Activated T-cell treated with anti-CD3 and anti-CD28 coated beads, Interleukin-2, amount 50 U/mL, for 24 hours (primary cell): ENCODE measurements around the gene CCDC197.

Source experiments
- DNase-seq: peaks from one replicate; pipeline ENCODE4 v3.0.0-alpha.2; 2020
- H3K27ac Mint-ChIP-seq: 2 replicates; pipeline ENCODE4 v1.8.0; 2020; ENCODE audit warnings: mild to moderate bottlenecking, mixed read lengths
- H3K27me3 Mint-ChIP-seq: 2 replicates; pipeline ENCODE4 v1.8.0; 2020; ENCODE audit warnings: mixed read lengths
- H3K36me3 Mint-ChIP-seq: 2 replicates; pipeline ENCODE4 v1.8.0; 2020; ENCODE audit warnings: low read depth, mixed read lengths
- H3K4me1 Mint-ChIP-seq: 2 replicates; pipeline ENCODE4 v1.8.0; 2020; ENCODE audit warnings: low read depth, mixed read lengths
- H3K4me3 Mint-ChIP-seq: 2 replicates; pipeline ENCODE4 v1.8.0; 2020; ENCODE audit warnings: mild to moderate bottlenecking, moderate library complexity, mixed read lengths
- H3K9me3 Mint-ChIP-seq: 2 replicates; pipeline ENCODE4 v1.8.0; 2020; ENCODE audit warnings: mixed read lengths

The CCDC197 gene

DNA sequence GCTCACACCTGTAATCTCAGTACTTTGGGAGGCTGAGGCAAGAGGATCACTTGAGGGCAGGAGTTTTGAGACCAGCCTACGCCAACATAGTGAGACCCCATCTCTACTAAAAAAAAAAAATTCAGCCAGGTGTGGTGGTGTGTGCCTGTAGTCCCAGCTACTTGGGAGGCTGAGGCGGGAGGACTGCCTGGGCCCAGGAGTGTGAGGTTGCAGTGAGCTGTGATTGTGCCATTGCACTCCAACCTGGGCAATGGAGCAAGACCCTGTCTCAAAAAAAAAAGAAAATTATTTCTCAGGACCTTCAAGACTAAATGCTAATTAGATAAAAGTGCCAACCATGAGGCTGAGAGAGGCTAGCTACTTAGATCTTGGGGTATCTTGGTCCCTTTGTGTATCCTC lies 52.5 kb downstream of the CCDC197 start:
- peaks cover 16% of the 10 kb centered on the region for H3K4me1 Mint-ChIP-seq
- no peaks in the 10 kb centered on the region for H3K9me3 Mint-ChIP-seq
- no peaks in the 10 kb centered on the region for H3K27me3 Mint-ChIP-seq
- peaks cover 95% of the 10 kb centered on the region for H3K36me3 Mint-ChIP-seq
- H3K27ac Mint-ChIP-seq = no peak overlapping the region
- DNase-seq = no peak
- no peak overlapping the region for H3K4me3 Mint-ChIP-seq

DNA sequence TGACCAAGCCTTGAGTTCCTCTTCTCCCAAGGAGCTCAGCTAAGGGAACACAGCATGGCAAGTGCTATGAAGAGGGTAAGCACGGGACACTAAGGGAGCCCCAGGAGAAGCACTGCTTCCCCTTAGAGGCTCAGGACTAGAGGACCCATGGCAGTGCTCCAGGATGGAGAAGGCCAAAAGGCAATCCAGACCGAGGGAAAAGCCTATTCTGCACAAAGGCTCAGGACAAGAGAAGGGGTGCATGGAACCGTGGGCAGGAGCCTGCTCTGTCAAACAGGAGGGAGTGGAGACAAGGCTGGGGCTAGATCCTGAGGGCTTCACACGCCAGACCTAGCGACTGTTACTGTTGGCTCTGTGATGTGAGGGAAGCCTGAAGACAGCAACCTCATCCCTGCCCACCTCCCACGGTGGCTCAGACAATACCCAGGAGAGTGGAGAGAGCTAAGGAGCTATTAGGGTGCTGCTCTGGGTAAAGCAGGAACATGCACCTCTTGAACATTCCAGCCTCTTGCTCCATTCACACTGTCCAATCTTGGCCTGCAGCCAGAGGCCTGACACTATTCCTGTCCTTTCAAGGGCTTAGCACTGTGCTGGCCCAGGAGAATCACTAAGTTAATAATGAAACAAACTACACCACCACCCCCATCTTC lies 53.3 kb downstream of the CCDC197 start:
- Mint-ChIP-seq H3K9me3 (no peaks in the 10 kb centered on the region), H3K27ac (peak overlapping the region; percentile 42), H3K4me3 (no peak overlapping the region), H3K4me1 (peaks cover 16% of the 10 kb centered on the region), H3K27me3 (no peaks in the 10 kb centered on the region), H3K36me3 (peaks cover 95% of the 10 kb centered on the region)
- DNase-seq = no peak

DNA sequence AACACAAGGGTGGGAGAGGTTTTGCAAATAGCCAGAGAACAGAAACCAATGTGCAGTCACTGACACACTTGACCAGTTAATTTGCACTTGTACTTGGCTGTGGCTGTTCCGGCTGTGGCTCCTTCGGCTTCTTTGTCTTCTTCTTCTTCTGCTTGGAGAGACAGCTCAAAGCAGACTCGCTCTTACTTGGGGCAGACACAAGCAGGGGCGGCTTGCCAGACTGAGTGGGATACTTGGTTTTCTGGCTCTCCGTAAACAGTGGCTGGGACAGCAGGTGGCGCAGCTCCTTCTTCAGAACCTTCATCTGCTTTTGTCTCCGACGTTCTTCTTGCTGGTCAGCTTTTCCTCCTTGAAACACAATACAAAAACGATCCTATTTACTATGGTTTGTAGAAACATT lies 54.0 kb downstream of the CCDC197 start:
- DNase-seq = no peak
- H3K4me3 Mint-ChIP-seq = no peak overlapping the region
- H3K9me3 Mint-ChIP-seq = no peaks in the 10 kb centered on the region
- H3K27ac Mint-ChIP-seq = peak overlapping the region; percentile 3
- peaks cover 20% of the 10 kb centered on the region for H3K4me1 Mint-ChIP-seq
- peaks cover 95% of the 10 kb centered on the region for H3K36me3 Mint-ChIP-seq
- H3K27me3 Mint-ChIP-seq = no peaks in the 10 kb centered on the region

DNA sequence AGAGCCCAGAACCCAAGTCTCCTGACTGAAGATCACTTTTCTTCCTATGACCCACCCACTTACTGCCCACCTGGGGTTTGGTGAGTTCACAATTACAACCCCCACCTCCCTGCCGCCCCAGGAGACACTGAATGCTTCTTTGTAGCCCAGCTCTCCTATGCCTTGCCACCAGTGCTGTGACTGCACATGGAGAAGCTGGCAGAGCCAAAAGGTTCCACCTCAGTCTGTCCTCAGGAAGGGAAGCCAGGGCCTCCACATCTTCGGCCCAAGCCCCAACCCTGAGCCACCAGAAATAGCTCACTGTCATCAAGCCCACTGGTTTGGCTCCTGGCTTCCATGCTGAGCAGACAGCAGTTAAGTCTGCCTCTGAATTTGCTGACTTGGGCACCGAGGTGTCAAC lies 54.7 kb downstream of the CCDC197 start:
- H3K4me1 Mint-ChIP-seq = peaks cover 26% of the 10 kb centered on the region
- no peak overlapping the region for H3K4me3 Mint-ChIP-seq
- H3K9me3 Mint-ChIP-seq = no peaks in the 10 kb centered on the region
- peaks cover 95% of the 10 kb centered on the region for H3K36me3 Mint-ChIP-seq
- no peaks in the 10 kb centered on the region for H3K27me3 Mint-ChIP-seq
- peak overlapping the region; percentile 77 for H3K27ac Mint-ChIP-seq
- no peak for DNase-seq

DNA sequence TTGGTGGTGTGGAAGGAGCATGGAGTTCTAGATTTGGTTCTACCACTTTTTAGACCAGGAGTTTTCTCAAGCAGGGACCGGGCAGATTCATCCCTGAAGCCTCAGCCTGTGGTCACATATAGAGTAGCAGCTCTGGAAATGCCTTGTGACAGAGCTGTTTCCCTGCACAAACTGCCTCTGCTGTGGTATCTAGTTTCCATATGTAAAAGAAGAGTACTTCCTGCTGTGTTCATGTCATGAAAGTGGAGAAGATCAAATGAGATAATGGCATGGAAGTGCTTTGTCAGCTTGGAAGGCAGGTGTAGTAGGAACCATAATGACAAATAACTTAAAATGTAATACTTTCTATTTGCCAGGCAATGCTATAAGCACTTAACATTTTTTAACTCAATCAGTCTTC lies 55.1 kb downstream of the CCDC197 start:
- no peak overlapping the region for H3K4me3 Mint-ChIP-seq

DNA sequence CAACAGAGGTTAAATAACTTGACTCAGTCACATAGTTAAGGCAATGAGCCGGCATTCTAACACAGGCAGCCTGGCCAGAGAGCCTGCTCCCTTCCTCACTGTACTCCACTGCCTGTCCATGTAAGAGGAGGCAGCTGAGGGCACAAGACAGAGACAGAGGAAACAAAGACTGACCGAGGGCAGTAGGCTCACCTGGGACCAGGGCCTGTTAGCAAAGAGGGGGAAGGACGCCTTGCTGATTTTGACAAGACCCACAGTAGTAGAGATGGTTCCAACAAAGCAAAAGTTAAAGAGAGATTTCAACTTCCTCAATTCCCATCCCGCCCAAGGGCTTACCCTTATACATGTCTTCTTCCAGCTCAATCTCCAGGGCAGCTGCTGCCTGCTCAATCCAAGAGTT lies 55.6 kb downstream of the CCDC197 start:
- H3K9me3 Mint-ChIP-seq = no peaks in the 10 kb centered on the region
- H3K27ac Mint-ChIP-seq = peak overlapping the region; percentile 77
- DNase-seq = no peak
- H3K36me3 Mint-ChIP-seq = peaks cover 95% of the 10 kb centered on the region
- peaks cover 35% of the 10 kb centered on the region for H3K4me1 Mint-ChIP-seq
- H3K4me3 Mint-ChIP-seq = no peak overlapping the region
- H3K27me3 Mint-ChIP-seq = no peaks in the 10 kb centered on the region

More for the DNA sequence above, 55.1 kb downstream of the CCDC197 start:
- Mint-ChIP-seq H3K4me1 (peaks cover 30% of the 10 kb centered on the region), H3K27me3 (no peaks in the 10 kb centered on the region), H3K36me3 (peaks cover 95% of the 10 kb centered on the region), H3K9me3 (no peaks in the 10 kb centered on the region), H3K27ac (peak overlapping the region; percentile 77)
- no peak for DNase-seq

DNA sequence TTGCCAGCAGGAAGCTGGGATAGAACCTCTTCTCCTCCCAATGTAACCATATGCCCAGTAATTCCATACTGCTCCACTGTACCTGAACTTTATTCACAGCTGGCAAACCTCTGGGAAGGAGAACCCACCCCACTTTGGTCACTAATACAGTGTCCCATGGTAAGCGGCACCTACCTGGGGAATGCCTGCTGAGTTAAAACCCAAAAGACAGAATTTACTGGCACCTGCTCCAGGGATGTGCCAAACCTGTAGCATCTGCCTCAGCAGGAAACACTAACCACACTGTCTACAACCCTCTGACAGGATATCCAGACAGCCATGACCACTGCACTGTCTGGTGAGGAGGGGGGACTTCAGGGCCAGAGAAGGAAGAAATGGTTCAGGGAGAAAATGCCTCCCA lies 57.3 kb downstream of the CCDC197 start:
- Mint-ChIP-seq H3K36me3 (peaks cover 95% of the 10 kb centered on the region), H3K9me3 (no peaks in the 10 kb centered on the region), H3K27me3 (no peaks in the 10 kb centered on the region), H3K4me3 (no peak overlapping the region), H3K4me1 (peaks cover 52% of the 10 kb centered on the region), H3K27ac (peak overlapping the region; percentile 89)
- DNase-seq = no peak

DNA sequence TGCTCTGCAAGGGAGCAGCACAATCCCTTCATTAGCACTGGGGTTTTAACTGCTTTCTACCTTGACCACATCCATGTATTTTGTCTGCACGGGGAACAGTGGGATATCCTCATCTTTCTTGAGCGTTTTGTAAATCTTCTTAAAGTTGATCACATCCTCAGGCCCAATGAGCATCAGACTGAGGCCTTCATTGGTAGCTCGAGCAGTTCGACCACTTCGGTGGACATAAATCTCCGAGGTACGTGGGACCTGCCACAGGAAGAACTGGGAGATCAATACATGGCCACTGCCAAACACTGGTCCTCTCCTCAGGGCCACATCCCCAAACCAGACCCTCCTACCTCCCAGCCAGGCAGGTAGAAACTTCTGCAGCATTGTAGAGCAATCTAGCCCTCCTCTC lies 57.8 kb downstream of the CCDC197 start:
- H3K4me1 Mint-ChIP-seq = peaks cover 55% of the 10 kb centered on the region
- no peak for DNase-seq
- H3K9me3 Mint-ChIP-seq = no peaks in the 10 kb centered on the region
- peaks cover 95% of the 10 kb centered on the region for H3K36me3 Mint-ChIP-seq
- H3K4me3 Mint-ChIP-seq = no peak overlapping the region
- H3K27ac Mint-ChIP-seq = peak overlapping the region; percentile 89
- H3K27me3 Mint-ChIP-seq = no peaks in the 10 kb centered on the region

DNA sequence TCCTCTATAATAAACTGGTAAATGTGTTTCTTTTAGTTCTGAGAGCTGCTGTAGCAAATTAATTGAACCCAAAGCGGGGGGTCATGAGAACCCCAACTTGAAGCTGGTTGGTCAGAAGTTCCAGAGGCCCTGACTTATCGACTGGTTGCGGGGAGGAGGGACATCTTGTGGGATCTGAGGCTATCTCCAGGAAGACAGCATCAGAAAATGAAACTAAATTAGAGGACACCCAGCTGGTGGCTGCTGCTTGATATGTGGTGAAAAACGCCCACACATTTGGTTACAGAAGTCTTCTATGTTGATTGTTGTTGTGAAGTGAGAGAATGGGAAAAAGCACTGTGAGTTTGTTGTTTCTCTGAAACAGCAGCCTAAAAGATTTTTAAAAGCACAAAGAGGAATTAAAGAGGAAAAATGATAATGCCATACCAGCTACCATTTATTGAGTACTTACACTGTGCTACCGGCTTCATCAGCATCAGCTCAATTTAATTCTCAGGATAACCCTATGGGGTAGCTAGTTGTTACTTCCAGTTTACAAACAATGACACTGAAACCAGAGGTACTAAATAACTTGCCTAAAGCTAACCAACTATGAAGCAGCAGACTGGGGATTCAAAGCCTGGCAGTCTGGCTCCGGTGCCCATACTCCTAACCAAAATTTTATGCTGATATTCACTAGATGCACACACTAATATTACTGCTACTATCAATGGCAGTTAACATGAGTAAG lies 59.6 kb downstream of the CCDC197 start:
- Mint-ChIP-seq H3K27me3 (no peaks in the 10 kb centered on the region), H3K9me3 (no peaks in the 10 kb centered on the region), H3K36me3 (peaks cover 95% of the 10 kb centered on the region), H3K27ac (peak overlapping the region; percentile 89), H3K4me1 (peaks cover 72% of the 10 kb centered on the region), H3K4me3 (no peak overlapping the region)
- DNase-seq = no peak

DNA sequence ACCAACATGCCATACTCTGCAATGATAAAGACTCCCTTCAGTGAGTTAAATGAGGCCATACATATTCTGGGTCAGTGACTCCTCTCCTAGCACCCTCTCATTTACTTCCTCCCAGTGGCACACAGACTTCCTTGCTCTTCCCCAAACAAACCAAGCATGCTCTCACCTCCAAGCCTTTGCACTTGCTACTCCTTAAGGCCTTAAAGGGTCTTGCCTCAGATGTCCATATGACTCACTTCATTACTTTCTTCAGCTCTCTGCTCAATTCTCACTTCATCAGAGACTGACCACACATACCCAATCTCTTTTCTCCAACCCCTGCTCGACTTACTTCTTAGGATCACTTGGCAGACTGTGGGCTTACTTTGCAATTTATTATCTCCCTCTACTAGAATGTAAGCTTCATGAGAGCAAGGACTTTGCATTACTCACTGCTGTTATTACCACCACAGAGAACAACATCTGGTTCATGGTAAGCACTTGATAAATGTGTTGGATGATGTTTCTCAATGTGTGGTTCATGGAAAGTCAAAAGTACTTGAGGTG lies 61.1 kb downstream of the CCDC197 start:
- H3K27ac Mint-ChIP-seq = peak overlapping the region; percentile 45
- H3K4me1 Mint-ChIP-seq = peaks cover 72% of the 10 kb centered on the region
- DNase-seq = no peak
- H3K36me3 Mint-ChIP-seq = peaks cover 95% of the 10 kb centered on the region
- no peaks in the 10 kb centered on the region for H3K27me3 Mint-ChIP-seq
- H3K9me3 Mint-ChIP-seq = no peaks in the 10 kb centered on the region
- no peak overlapping the region for H3K4me3 Mint-ChIP-seq
